ENCODE measurements around the gene TEX38. TPM values are rescaled to one million over a fixed set of nuclear protein-coding genes. Genes with fewer than 3 reads are reported as not detected.

Gene TEX38
- total RNA-seq, 1 experiment from 2014 or later = not detected

DNA sequence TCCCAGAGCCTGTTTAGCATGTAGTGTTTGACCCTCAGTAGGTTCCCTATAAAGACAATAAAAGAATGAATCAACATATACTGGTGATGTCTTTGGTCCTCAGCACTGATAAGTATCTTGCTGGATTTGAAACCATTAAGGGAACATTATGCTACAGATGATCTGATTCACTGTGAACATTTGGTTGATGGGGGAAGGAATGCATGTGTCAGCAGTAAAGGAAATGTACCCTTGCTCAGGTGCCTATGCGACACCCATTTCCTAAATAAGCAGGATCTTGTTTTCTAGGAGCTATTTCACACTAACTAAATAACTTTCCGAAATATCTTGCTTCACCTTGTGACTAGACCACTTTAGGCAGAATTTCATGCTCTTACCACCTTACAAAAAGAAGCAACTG, 13.0 kb downstream of the TEX38 start:
- Histone ChIP-seq H3K4me2 (ENCODE audit: low read length) (no peak overlapping the region), H3K4me3 (ENCODE audit: low read length) (no peak overlapping the region), H4K20me1 (ENCODE audit: low read length) (no peaks in the 10 kb centered on the region), H3K9me3 (ENCODE audit: low read length) (no peaks in the 10 kb centered on the region), H3K79me2 (ENCODE audit: low read length) (no peaks in the 10 kb centered on the region), H3K36me3 (ENCODE audit: low read depth, low read length) (peaks cover 86% of the 10 kb centered on the region), H2AFZ (ENCODE audit: low read length) (no peak overlapping the region), H3F3A (ENCODE audit: low read length, unreplicated experiment) (no peaks in the 10 kb centered on the region), H3K27ac (ENCODE audit: low read length) (no peak overlapping the region), H3K9me2 (replicated peaks; ENCODE audit: low read length) (no peaks in the 10 kb centered on the region), H3K27me3 (ENCODE audit: low read length) (no peaks in the 10 kb centered on the region), H3K4me1 (ENCODE audit: insufficient read depth, low read length) (peaks cover 38% of the 10 kb centered on the region), H3K9ac (ENCODE audit: low read length) (no peak overlapping the region)
- POLR2A ChIA-PET (ENCODE audit: unreplicated experiment) = no interaction called here
- DNase-seq (no peak), ATAC-seq (no peak)
- no TSS peak for BruUV-seq (replicated peaks)
- CTCF ChIA-PET = no interaction called here
- intact Hi-C loops (cut with micrococcal nuclease) = loop anchor here (5.0 kb wide), 1 partner anchor 43 kb away; no protein-coding TSS in a partner anchor
- TF ChIP-seq EZH2 (IDR thresholded peaks at IDR 0.05; ENCODE audit: low read length, unreplicated experiment) (no peak), EZH2phosphoT487 (IDR thresholded peaks at IDR 0.05; ENCODE audit: borderline replicate concordance, low read length) (no peak)
- TF ChIP-seq, protein P1, sequence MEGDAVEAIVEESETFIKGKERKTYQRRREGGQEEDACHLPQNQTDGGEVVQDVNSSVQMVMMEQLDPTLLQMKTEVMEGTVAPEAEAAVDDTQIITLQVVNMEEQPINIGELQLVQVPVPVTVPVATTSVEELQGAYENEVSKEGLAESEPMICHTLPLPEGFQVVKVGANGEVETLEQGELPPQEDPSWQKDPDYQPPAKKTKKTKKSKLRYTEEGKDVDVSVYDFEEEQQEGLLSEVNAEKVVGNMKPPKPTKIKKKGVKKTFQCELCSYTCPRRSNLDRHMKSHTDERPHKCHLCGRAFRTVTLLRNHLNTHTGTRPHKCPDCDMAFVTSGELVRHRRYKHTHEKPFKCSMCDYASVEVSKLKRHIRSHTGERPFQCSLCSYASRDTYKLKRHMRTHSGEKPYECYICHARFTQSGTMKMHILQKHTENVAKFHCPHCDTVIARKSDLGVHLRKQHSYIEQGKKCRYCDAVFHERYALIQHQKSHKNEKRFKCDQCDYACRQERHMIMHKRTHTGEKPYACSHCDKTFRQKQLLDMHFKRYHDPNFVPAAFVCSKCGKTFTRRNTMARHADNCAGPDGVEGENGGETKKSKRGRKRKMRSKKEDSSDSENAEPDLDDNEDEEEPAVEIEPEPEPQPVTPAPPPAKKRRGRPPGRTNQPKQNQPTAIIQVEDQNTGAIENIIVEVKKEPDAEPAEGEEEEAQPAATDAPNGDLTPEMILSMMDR (conservative IDR thresholded peaks at IDR 0.05; ENCODE audit: low read depth, low read length) = no peak

DNA sequence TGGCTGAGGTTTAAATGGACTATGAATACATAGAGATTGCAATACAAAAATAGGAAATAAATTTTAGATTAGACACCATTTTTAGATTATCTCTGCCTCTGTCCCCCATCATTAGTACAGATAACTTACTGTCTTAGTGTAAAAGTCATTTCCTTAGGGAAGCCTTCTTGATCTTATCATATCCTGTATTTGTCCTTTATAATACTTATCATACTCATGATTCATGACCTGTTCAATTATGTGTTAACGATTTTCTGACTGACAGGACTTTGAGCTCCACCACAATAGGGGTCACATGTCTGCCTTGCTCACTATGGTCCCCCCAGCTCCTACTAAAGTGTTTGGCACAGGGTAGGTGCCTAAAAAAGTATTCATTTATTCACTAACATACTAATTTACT, 14.6 kb downstream of the TEX38 start:
- H3K4me1 ChIP-seq (ENCODE audit: insufficient read depth, low read length) = peaks cover 36% of the 10 kb centered on the region
- no peaks in the 10 kb centered on the region for H4K20me1 ChIP-seq (ENCODE audit: low read length)
- no TSS peak for BruUV-seq (replicated peaks)
- H3K9ac ChIP-seq (ENCODE audit: low read length) = no peak overlapping the region
- H3K36me3 ChIP-seq (ENCODE audit: low read depth, low read length) = peaks cover 84% of the 10 kb centered on the region
- POLR2A ChIA-PET (ENCODE audit: unreplicated experiment) = no interaction called here
- no peak overlapping the region for H2AFZ ChIP-seq (ENCODE audit: low read length)
- no peaks in the 10 kb centered on the region for H3K9me2 ChIP-seq (replicated peaks; ENCODE audit: low read length)
- no peak for TF ChIP-seq EZH2 (IDR thresholded peaks at IDR 0.05; ENCODE audit: low read length, unreplicated experiment)
- CTCF ChIA-PET = no interaction called here
- DNase-seq = no peak
- H3F3A ChIP-seq (ENCODE audit: low read length, unreplicated experiment) = no peaks in the 10 kb centered on the region
- H3K79me2 ChIP-seq (ENCODE audit: low read length) = no peaks in the 10 kb centered on the region
- H3K4me2 ChIP-seq (ENCODE audit: low read length) = no peak overlapping the region
- no peaks in the 10 kb centered on the region for H3K27me3 ChIP-seq (ENCODE audit: low read length)
- H3K27ac ChIP-seq (ENCODE audit: low read length) = no peak overlapping the region
- H3K9me3 ChIP-seq (ENCODE audit: low read length) = no peaks in the 10 kb centered on the region
- intact Hi-C loops (cut with micrococcal nuclease) = loop anchor here (5.0 kb wide), 1 partner anchor 41 kb away; no protein-coding TSS in a partner anchor
- no peak overlapping the region for H3K4me3 ChIP-seq (ENCODE audit: low read length)
- no peak for ATAC-seq

DNA sequence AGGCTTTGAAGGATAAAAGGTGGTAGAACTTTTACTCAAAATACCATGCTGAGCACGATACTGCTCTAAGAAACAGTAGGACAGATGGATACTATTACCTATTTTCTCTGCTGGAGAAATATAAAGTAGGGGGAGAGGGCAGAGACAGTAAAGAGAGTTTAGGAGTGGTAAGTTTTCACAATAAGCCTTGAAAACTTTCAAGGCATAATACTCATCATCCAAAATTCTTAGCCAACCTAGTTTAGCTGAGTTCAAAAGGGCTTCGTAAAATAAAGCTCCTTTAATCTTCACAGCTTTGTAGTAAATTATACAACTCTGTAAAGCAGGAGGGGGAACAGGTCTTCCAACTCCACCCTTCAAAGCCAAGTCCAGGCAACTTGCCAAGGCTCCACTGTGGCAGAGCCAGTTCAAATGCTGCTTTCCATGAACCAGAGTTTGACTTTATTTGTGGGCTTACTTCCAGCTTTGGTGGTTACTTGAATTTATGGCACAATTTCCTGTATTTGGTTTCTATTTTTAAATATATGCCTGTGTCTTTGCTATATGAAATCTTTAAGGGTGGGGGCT, 15.5 kb downstream of the TEX38 start:
- intact Hi-C loops (cut with micrococcal nuclease) = loop anchor here (5.0 kb wide), 1 partner anchor 40 kb away; no protein-coding TSS in a partner anchor
- Histone ChIP-seq H3K9ac (ENCODE audit: low read length) (no peak overlapping the region), H3K4me2 (ENCODE audit: low read length) (peak overlapping the region; percentile 24), H3K36me3 (ENCODE audit: low read depth, low read length) (peaks cover 87% of the 10 kb centered on the region), H3K4me1 (ENCODE audit: insufficient read depth, low read length) (peaks cover 27% of the 10 kb centered on the region), H3K27me3 (ENCODE audit: low read length) (no peaks in the 10 kb centered on the region), H3K27ac (ENCODE audit: low read length) (no peak overlapping the region), H3K9me2 (replicated peaks; ENCODE audit: low read length) (no peaks in the 10 kb centered on the region), H3K9me3 (ENCODE audit: low read length) (no peaks in the 10 kb centered on the region), H2AFZ (ENCODE audit: low read length) (no peak overlapping the region), H3K4me3 (ENCODE audit: low read length) (no peak overlapping the region), H4K20me1 (ENCODE audit: low read length) (no peaks in the 10 kb centered on the region), H3F3A (ENCODE audit: low read length, unreplicated experiment) (no peaks in the 10 kb centered on the region), H3K79me2 (ENCODE audit: low read length) (no peaks in the 10 kb centered on the region)
- ChIA-PET POLR2A (ENCODE audit: unreplicated experiment) (no interaction called here), CTCF (no interaction called here)
- peak; percentile 59 for ATAC-seq
- no peak for TF ChIP-seq EZH2phosphoT487 (IDR thresholded peaks at IDR 0.05; ENCODE audit: borderline replicate concordance, low read length)
- peak; percentile 85 for DNase-seq
- no TSS peak for BruUV-seq (replicated peaks)
